HT-29 (cell line): ENCODE results near the gene EMILIN2. TPM values are rescaled to one million over a fixed set of nuclear protein-coding genes. Genes with fewer than 3 reads are reported as not detected.
"Not testable (repeated sequence)": the region's sequence is repeated elsewhere in the genome, so short reads cannot be mapped to it uniquely, and the experiment has no call there.

Experiments used
- DNase-seq: peaks from one replicate; pipeline ENCODE4 v3.0.0-alpha.2; 2015; ENCODE audit warnings: low spot score
- total RNA-seq: library from RNA; depleted of rRNA; stranded (reverse); fragments of >200 nt; shearing (Covaris generic); gene quantifications from 2 replicates; pipeline ENCODE4 v1.2.3, GENCODE V29; 2014; rRNA removed

Gene EMILIN2
- 33.0 and 48.0 TPM in 2 replicates for total RNA-seq

DNA sequence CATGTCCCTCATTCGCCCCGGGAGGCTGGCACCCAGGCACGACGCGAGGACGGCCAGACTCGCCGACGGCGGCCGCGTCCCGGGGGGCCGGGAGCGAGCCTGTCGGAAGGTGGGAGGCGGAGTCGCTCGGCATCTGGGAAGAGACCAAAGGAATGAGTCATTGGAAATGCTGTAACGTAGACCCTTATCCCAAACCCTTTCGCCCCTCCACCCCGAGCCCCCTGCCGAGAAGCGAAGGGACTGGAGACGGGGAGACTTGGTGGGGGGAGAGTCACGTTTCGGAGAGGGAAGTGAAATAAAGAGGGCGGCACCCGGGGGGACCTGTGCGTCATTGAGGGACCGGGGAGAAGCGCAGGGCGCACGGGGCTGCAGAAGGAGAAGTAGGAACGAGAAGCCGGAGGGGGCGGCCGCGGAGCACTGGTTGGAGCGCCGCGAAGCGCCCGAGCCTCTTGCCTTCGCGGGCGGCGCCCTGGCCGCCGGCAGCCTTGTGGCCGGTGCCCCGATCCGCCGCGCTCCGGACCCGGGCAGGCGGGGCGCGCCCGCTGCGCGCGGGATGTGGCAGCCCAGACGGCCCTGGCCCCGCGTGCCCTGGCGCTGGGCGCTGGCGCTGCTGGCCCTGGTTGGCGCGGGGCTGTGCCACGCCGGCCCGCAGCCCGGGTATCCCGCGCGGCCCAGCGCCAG is at the start of gene EMILIN2:
EMILIN2 (plus strand) TSS at position 371 of the 681 bp plus-strand sequence; CDS start at position 554, 183 bp downstream.
- no peak for DNase-seq

DNA sequence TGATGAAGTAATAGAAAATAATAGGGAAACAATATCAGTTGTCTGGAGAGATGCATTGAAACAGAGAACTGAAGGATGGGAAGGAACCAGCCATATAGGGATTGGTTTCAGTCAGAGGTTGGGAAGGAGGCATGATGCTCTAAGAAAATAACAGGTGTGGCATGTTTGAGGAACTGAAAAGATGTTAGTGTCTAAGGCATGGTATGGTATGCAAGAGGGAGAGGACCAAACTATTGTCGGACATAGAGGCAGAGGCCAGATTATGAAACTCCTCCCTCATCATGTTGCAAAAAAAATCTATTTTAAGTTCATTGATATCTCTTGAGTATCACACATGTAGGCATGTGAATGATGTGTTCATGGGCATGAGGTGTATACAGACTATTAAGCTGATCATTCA is 48.9 kb upstream of the EMILIN2 start:
- DNase-seq = no peak

DNA sequence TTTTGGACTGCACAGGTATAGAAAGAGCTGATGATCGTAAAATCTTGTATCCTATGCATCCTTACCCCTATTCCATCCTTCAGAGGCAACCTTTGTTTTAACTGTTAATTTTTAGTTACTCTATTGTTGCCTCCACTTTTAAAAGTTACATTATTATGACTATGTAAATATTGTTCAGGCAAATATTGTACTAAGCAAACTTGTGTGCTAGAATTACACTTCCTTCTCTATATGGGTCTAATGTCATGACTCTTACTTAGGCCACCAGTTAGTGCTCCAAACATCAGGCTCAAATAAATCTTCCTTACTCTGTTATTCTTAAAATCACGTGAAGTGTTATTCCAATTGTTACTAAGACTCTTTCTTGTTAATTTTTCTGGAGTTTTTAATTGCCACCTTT is 47.4 kb upstream of the EMILIN2 start:
- DNase-seq = no peak

DNA sequence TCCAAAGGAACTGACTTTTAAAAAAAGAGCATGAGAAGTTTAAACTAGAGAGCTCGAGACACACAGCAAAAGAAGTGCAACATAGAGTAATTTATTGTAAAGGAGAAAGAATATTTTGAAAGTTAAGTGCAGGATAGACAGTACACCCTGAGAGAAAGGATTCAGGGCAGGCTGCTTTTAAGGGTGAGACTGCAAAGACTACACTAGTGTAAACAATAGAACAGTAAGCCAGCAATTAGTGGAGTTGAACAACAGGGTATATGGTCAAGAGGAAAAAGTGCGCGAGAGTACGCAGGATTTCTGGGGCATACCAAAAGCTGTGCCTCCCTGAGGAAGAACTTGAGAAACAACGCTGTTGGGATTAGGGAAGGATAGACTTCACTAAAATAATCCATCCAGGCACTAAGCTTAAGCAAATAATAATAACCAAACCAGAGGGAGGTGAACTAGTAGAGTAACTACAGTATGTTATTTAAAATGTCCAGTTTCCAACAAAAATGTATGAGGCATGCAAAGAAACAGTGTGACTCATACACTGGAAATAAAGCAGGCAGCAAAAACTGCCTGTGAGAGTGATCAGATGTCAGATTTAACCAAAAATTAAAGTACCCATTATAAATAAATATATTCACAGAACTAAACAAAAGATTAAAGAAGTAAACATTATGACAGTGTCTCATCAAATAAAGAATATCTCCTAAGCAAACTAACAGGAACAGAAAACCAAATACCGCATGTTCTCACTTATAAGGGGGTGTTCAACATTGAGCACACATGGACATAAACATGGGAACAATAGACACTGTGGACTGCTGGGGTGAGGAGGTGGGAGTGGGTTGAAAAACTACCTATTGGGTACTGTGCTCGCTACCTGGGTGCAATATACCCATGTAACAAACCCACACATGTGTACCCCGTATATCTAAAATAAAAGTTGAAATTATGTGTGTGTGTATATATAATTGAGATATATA is 40.5 kb upstream of the EMILIN2 start:
- DNase-seq = no peak

DNA sequence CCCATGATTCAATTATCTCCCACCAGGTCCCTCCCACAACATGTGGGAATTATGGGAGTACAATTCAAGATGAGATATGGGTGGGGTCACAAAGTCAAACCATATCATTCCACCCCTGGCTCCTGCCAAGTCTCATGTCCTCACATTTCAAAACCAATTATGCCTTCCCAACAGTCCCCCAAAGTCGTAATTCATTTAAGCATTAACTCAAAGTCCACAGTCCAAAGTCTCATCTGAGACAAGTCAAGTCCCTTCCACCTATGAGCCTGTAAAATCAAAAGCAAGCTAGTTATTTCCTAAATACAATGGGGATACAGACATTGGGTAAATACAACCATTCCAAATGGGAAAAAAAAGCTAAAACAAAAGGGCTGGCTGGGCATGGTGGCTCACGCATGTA is 38.2 kb upstream of the EMILIN2 start:
- DNase-seq = not testable (repeated sequence)

DNA sequence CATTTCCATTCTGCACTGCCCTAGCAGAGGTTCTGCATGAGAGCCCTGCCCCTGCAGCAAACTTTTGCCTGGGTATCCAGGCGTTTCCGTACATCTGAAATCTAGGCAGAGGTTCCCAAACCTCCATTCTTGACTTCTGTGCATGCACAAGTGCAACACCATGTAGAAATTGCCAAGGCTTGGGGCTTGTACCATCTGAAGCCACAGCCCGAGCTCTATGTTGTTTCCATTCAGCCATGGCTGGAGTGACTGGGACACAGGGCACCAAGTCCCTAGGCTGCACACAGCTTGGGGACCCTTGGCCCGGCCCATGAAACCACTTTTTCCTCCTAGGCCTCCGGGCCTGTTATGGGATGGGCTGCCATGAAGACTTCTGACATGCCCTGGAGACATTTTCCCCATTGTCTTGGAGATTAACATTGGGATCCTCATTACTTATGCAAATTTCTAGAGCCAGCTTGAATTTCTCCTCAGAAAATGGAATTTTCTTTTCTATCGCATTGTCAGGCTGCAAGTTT is 37.1 kb upstream of the EMILIN2 start:
- DNase-seq = not testable (repeated sequence)

DNA sequence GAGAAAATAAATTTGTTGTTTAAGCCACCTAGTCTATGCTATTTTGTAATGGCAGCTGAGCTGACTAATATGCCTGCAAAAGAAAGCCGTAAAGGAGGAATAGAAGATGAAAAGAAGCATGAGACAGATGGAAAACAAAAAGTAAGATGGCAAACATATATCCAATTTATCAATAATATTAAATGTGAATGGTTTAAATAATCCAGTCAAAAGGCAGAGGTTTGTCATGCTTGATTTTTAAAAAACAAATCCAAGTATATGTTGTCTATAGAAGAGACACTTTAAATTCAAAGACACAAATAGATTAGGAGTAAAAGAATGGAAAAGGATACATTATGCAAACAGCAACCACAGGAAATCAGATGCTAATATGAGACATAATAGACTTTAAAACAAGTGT is 35.4 kb upstream of the EMILIN2 start:
- DNase-seq = no peak

DNA sequence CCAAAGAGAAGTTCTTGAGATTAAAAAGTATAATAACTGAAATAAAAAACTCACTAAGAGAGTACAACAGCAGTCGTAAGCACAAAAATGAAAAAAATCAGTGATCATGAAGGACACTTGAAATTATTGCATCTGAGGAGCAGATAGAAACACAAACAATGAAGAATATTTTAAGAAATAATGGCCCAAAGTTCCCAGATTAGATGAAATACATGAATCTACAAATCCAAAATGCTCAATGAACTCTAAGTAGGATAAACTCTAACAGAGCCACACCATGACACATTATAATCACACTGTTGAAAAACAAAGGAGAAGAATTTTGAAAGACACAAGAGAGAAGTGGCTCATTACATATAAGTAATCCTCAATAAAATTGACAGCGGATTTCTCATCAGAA is 31.9 kb upstream of the EMILIN2 start:
- DNase-seq = no peak

DNA sequence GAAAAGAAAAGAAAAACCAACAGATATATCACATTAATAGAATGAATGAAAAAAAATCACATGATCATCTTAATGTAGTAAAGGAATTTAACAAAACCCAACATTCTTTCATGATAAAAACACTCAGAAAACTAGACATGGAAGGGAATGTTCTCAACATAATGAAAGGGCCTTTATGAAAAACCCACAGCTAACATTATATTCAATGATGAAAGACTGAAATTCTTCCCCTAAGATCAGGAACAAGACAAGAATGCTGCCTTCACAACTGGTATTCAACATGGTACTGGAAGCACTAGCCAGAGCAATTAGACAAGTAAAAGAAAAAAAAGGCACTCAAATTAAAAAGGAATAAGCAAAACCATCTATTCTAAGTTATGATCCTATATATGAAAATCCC is 28.5 kb upstream of the EMILIN2 start:
- DNase-seq = no peak

DNA sequence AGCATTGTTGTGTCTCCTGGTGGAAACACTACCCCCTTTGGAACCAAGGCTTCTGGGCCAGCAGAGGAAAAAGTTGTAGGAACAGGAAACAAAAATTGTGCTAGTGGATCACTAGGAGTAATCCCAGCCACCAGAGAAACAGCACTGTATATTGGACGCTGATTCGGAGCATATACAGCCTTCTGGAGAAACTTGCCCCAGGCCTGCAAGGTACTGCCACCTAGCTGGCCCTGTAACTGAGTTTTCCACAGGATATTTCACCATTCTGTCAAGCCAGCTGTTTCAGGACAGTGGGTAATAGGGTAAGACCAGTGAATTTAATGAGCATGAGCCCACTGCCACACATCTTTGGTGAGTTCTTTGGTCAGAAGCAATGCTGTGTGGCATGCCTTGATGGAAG is 25.1 kb upstream of the EMILIN2 start:
- no peak for DNase-seq

DNA sequence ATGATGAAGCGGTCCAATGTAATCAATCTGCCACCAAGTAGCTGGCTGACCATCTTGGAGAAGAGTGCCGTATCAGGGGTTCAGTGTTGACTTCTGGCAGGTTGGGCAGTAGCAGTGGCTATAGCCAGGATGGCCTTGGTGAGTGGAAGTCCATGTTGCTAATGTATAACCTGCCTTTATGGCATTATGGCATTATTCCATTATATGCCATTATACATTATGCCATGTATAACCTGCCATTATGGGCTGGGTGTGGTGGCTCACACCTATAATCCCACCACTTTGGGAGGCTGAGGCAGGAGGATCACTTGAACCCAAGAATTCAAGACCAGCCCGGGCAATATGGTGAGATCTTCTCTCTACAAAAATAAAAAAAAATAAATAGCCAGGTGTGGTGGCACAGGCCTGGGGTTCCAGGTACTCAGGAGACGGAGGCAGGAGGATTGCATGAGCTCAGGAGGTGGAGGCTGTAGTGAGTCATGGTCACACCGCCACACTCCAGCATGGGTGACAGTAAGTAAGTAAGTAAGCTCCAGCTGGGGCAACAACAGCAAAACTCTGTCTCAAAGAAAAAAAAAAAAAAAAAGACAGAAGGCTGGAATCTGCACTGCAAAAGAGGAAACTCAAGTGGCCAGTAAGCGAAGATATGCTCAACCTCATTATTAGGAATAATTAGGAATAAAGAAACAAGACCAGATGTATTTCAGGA is 24.4 kb upstream of the EMILIN2 start:
- no peak for DNase-seq

DNA sequence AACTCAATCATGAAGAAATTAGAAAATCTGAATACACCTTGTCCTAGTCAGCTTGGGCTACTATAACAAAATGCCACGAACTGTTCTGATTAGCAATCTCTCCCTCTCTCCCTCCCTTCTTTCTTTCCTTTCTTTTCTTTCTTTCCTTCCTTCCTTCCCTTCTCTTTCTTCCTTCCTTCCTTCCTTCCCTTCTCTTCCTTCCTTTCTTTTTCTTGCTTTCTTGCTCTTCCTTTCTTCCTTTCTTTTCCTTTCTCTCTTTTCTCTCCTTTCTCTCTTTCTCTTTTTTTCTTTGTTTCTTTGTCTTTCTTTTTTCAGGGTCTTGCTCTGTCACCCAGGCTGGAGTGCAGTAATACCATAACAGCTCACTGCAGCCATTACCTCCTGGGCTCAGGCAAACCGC is 23.6 kb upstream of the EMILIN2 start:
- no peak for DNase-seq

DNA sequence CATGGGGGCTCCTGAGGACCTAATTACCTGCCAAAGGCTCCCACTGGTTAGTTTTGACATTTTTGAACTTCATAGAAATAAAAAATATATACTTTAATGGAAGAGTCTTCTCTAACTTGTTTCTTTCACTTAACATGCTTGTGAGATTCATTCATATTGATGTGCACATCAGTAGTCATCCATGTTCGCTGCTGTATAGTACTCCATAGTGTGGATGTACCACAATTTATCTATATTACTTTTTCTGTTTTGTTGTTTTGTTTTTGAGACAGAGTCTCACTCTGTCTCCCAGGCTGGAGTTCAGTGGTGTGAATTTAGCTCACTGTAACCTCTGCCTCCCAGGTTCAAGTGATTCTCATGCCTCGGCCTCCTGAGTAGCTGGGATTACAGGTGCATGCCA is 22.8 kb upstream of the EMILIN2 start:
- DNase-seq = no peak

DNA sequence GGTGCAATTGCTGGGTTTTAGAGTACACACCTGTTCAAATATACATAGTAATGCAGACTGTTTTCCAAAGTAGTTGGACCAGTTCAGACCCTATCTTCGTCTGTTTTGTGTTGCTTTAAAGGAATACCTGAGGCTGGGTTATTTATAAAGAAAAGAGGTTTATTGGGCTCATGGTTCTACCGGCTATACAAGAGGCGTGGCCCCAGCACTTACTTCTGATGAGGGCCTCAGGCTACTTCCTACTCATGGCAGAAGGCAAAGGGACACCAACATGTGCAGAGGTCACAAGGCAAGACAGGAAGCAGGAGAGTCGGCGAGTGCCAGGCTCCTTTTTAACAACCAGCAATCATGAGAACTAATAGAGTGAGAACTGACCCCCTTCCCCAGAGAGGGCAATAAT is 21.9 kb upstream of the EMILIN2 start:
- DNase-seq = no peak

DNA sequence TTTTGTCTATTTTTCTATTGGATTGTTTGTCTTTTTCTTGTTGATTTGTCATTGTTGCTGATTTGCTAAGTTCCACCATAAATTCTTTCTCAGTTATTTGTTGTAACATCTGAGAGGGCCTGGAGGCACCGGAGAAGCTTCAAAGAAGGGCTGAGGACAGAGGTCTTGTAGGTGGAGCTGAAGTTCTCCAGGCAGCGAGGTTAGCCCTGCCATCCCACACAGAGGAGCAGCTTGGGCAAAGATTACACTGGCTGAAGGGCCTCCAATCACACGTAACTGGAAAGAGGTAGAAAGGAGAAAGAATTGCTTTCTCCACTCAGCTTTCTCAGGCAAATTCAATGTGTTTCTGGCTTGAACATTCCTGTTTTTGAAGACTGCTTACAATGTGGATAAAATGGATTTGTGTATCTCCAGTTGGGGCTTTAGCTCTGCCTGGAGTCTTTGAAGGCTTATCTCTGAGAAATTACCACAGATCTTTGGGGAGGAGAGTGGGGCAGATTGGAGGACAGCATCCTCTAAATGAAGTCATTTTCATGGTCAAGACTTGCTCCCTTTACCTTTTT is 21.1 kb upstream of the EMILIN2 start:
- no peak for DNase-seq

DNA sequence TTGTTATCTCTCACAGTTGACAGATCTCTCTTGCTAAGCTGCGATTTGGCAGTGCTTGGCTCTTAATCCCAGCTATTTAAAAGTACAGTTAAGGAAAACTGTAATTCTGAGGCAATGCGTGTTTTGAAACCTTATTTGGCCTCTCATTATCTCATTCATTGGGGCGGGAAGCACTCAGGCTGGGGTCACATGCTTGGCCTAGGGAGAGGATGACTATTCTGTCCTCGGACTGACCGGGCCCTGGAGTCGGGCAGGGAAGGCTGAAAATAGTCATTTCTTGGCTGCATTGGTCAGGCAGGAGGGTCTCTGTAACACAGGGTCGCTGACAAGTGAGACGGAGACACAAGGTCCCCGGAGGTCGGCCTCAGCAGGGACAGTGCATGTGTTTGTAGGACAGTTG is 20.2 kb upstream of the EMILIN2 start:
- no peak for DNase-seq

DNA sequence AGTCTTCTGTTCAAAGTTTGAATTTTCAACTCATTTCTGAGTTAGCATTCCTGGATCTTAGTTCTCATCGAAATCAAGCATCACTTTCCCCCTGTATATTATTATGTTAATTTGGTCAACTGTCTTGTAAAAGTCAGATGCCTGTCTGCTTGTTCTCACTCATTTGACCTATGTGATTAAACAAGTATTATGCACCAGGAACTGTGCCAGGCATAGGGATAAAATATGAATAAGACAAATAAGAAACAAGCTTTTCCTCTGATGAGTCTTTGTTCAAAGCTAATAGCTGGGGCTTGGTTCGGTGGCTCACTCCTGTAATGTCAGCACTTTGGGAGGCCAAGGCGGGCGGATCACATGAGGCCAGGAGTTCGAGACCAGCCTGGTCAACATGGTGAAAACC is 19.7 kb upstream of the EMILIN2 start:
- DNase-seq = no peak

DNA sequence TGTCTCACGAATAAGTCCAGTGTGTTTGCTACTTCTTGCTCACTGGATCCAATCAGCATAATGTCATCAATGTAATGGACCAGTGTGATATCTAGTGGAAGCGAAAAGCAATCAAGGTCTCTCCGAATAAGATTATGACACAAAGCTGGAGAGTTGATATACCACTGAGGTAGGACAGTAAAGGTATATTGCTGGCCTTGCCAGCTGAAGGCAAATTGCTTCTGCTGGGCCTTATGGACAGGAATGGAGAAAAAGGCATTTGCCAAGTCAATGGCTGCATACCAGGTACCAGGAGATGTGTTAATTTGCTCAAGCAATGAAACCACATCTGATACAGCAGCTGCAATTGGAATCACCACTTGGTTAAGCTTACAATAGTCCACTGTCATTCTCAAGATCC is 10.7 kb upstream of the EMILIN2 start:
- not testable (repeated sequence) for DNase-seq

DNA sequence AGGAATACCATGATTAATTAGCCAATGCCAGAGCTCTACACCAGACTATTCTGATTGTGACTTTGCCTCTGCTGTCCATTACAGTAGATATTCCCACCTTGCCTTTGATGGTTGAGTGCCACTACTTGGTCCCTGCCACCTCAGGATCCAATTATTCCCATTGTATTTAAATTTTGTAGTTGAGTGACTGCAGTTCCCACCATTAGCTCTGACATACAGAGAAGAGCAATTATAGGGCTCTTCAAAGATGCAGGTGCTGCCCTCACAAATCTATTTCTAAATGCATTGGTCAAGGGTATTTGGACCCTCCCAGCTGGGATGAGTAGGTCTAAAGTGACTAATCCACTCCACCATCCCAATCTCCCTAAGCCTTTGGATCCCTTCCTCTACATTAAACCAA is 9.5 kb upstream of the EMILIN2 start:
- DNase-seq = not testable (repeated sequence)

DNA sequence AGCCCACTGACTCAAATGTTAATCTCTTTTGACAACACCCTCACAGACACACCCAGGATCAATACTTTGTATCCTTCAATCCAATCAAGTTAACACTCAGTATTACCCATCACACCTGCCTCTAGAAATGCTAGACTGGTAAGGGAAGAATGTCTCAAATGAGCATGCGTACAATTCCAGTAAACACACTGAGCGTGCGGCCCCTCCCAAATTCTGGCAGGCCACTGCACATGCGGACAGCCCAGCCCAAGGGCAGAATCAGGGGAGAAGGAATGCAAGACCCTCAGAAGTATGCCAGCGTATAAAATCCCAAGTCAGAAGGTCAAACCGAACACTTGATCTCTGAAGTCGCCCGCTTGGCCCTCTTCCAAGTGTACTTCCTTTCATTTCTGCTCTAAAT is 7.6 kb upstream of the EMILIN2 start:
- no peak for DNase-seq

DNA sequence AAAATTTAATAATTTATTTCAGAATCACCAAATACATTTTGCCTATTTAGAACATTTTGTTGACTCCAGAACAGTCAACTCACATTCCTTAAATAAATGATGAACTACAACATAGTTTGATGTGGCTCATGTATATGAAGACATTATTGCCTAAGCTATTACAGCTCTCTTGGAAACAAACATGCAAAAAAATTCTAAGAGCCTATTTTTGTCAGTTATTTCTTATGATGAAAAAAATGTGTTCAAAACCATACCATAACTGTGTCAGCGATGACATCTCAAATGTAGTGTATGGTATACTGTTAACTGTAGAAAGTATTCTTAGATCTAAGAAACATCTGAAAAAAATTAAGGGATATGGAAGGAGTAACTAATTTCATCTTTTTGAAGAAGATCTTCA is 6.3 kb upstream of the EMILIN2 start:
- no peak for DNase-seq

DNA sequence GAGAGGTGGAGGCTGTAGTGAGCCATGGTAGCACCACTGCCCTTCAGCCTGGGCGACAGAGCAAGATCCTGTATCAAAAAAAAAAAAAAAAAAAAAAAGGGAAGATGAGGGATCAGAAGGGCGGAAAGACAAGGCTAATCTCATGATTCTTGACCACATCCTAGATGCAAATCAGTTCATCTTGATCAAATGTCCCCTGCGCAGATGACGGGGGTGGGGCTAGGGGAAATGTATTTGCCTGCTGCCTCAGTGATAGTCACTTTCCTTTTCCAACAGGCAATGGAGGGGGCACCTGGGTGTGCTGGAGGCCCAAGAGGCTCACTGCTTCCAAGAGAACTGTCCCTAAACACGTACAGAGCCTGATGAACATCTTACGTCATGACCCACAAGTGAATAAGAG is 3.7 kb upstream of the EMILIN2 start:
- no peak for DNase-seq
